ACHN (cell line): ENCODE measurements around the gene TMEM233.

Source experiments
- DNase-seq: peaks from one replicate; pipeline ENCODE4 v3.0.0-alpha.2; 2015
- in situ Hi-C: cut with HindIII; loops from 2 replicates; pipeline ENCODE4 v1.10.0; 2017; ENCODE audit warnings: low sequenced_read_pairs, low pct_ligation_motif_present, low pct_unique_long_range_greater_than_20kb

Gene TMEM233

GRCh38 chr12:119593578-119594398 lies at the start of gene TMEM233:
Gene TMEM233, plus strand, starts transcription at chr12:119593774. Its CDS starts 75 bp downstream, at chr12:119593849.
- in situ Hi-C loops = no loop called here
- no peak for DNase-seq

GRCh38 chr12:119544765-119545625 lies 48.6 kb upstream of the TMEM233 start:
- in situ Hi-C loops = no loop called here

GRCh38 chr12:119546340-119546739 lies 47.2 kb upstream of the TMEM233 start:
- in situ Hi-C loops = no loop called here
- DNase-seq = no peak

More at GRCh38 chr12:119544765-119545625, 48.6 kb upstream of the TMEM233 start:
- peak; percentile 77 for DNase-seq

GRCh38 chr12:119547001-119547400 lies 46.6 kb upstream of the TMEM233 start:
- no peak for DNase-seq
- in situ Hi-C loops = no loop called here

GRCh38 chr12:119556854-119557253 lies 36.7 kb upstream of the TMEM233 start:
- in situ Hi-C loops = no loop called here
- DNase-seq = no peak

GRCh38 chr12:119565404-119565803 lies 28.2 kb upstream of the TMEM233 start:
- in situ Hi-C loops = no loop called here
- DNase-seq = no peak

- DNase-seq = no peak
- in situ Hi-C loops = no loop called here
Observed at GRCh38 chr12:119570771-119571170, 22.8 kb upstream of the TMEM233 start.

- no peak for DNase-seq
- in situ Hi-C loops = no loop called here
Observed at GRCh38 chr12:119573086-119573485, 20.5 kb upstream of the TMEM233 start.

GRCh38 chr12:119574255-119574654 lies 19.3 kb upstream of the TMEM233 start:
- no peak for DNase-seq
- in situ Hi-C loops = no loop called here

- in situ Hi-C loops = no loop called here
- no peak for DNase-seq
Observed at GRCh38 chr12:119576118-119576810, 17.3 kb upstream of the TMEM233 start.

- in situ Hi-C loops = no loop called here
Observed at GRCh38 chr12:119576915-119577314, 16.7 kb upstream of the TMEM233 start.

GRCh38 chr12:119578112-119578511 lies 15.5 kb upstream of the TMEM233 start:
- in situ Hi-C loops = no loop called here
- no peak for DNase-seq

More at GRCh38 chr12:119576915-119577314, 16.7 kb upstream of the TMEM233 start:
- no peak for DNase-seq

GRCh38 chr12:119589097-119589496 lies 4.5 kb upstream of the TMEM233 start:
- in situ Hi-C loops = no loop called here
- no peak for DNase-seq

GRCh38 chr12:119589634-119590033 lies 3.9 kb upstream of the TMEM233 start:
- DNase-seq = no peak
- in situ Hi-C loops = no loop called here

- DNase-seq = no peak
- in situ Hi-C loops = no loop called here
Observed at GRCh38 chr12:119592232-119592631, 1.3 kb upstream of the TMEM233 start.

- DNase-seq = no peak
- in situ Hi-C loops = no loop called here
Observed at GRCh38 chr12:119594399-119594730, 791 bp downstream of the TMEM233 start.

GRCh38 chr12:119594772-119595445 lies 1.3 kb downstream of the TMEM233 start:
- DNase-seq = peak; percentile 31
- in situ Hi-C loops = no loop called here

GRCh38 chr12:119598159-119598558 lies 4.6 kb downstream of the TMEM233 start:
- in situ Hi-C loops = no loop called here

More at GRCh38 chr12:119598159-119598558, 4.6 kb downstream of the TMEM233 start:
- DNase-seq = no peak
